HG03280 (cell line): ENCODE results near the gene AUNIP.
A peak's percentile ranks its signal among the peaks of the same experiment; 100 is the strongest.

Experiments
- ATAC-seq: cut with Tn5 transposase; IDR thresholded peaks from one replicate; pipeline ENCODE4 v1.9.1; 2021; ENCODE audit warnings: mild to moderate bottlenecking, moderate library complexity; ENCODE audit not compliant: unreplicated experiment

Gene AUNIP

GRCh38 chr1:25858906-25859789 lies at the start of gene AUNIP:
AUNIP (minus strand) TSS chr1:25859457; CDS start chr1:25859357, 100 bp downstream.
- ATAC-seq, result peak; percentile 82

DNA sequence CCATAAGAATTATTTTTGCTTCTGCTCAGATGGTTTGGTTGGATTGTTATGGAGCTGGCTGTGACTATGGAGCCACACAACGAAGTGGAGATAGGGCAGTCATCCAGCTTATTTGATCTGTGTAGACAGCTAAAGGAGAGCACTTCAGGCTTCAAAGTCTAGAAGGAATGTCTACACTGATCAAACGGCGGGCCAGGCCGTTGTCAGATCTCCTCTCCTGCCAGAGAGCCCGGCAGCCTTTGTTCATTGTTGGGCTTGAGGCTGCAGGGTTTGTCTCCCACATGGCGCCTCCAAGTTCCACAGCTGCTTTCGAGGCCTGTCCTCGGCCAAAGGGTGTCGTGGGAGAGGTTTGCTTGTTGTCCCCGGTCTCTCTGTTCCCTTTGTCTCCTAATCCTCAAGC lies 49.8 kb upstream of the AUNIP start:
- no peak for ATAC-seq

DNA sequence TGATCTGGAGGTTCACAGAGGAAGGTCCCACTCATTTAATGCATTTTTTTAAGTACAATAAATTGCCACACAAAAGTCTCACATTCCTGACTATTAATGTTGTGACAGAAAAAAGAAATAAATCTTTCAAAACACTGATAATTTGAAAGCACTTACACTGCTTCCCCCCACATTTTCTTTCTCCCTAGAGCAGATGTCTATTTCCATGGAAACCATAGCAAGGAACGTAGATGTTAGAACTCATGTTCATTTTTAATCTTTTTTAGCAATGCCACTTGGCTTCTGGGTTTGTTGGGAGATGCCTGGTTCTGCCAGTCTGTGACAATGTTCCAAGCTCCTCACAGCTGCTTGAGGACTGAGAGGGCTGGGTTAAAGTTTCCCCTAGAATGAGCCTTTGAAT lies 48.9 kb upstream of the AUNIP start:
- no peak for ATAC-seq

- ATAC-seq, result no peak
Measured at GRCh38 chr1:25907601-25908000, 48.3 kb upstream of the AUNIP start.

- ATAC-seq, result no peak
Measured at GRCh38 chr1:25906644-25907300, 47.5 kb upstream of the AUNIP start.

- ATAC-seq, result peak; percentile 64
Measured at GRCh38 chr1:25905680-25906643, 46.7 kb upstream of the AUNIP start, which contains the start of gene STMN1. STMN1 (minus strand) TSS chr1:25906419; CDS start chr1:25904676, 1,743 bp downstream.

DNA sequence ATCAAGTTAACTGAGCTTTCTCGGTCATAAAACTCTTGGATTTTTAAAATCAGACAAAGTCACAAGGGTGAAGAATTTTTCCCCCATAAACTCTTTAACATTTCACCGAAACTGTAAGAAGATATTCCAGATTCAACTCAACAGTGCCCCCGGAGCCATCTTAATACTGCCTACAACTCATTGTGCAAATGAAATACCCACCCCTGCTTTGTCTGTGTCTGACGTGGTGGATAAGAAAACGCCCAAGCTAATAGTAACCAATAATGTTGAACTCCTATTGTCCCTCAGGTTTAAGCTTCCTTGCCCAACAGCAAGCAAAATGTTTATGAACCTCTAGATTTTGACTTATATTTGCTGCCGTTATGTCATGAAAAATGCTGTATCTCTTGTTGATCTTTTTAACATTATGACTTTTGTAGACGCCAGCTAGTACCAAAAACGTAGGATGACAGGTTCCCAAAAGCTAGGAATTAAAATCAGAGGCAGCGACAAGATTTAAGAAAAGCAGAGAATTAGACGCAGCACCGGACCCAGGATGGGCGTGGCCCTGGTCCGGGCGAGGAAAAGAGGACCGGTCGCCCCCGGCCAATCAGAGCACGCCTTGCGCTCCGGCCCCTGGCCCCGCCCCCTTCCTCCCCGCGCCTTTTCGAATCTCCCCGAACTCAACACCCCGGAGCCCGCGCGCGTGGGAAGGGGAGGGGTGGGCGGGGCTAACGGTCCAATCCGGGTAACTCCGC lies 45.9 kb upstream of the AUNIP start:
- ATAC-seq, result peak; percentile 84

DNA sequence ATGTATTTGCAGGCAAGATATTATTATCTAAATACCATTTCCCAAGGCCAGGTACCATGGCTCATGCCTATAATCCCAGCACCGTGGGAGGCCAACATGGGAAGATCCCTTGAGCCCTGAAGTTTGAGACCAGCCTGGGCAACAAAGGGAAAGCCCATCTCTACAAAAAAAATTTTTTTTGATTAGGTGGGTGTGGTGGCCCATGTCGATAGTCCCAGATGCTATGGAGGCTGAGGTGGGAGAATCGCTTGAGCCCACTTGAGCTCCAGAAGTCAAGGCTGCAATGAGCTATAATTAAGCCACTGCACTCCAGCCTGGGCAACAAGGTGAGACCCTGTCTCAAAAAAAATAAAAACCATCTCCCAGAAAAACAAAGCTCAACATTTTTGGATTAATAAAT lies 44.7 kb upstream of the AUNIP start:
- ATAC-seq, result no peak

GRCh38 chr1:25902462-25902861 lies 43.2 kb upstream of the AUNIP start:
- no peak for ATAC-seq

GRCh38 chr1:25900219-25900618 lies 41.0 kb upstream of the AUNIP start:
- ATAC-seq, result no peak

GRCh38 chr1:25899792-25900191 lies 40.5 kb upstream of the AUNIP start:
- no peak for ATAC-seq

- no peak for ATAC-seq
Measured at GRCh38 chr1:25898223-25899015, 39.2 kb upstream of the AUNIP start.

DNA sequence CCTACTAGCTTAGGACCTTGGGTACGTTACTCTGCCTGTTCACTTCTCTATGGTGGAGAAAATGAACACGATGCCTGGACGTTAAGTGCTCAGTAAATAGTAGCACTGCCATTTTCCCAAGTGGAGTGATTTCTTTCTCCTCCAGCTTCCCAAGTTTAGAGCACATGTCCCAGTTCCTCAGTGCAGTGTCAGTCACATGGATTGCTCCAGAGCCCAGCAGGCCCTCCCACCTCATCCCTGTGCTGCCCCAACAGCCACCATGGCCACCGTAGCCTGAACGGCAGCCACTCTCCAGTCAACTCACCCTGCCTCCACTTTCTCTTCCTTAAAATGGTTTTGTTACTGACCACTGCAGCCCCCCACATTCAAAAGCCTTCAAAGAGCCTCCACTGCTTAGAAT lies 38.5 kb upstream of the AUNIP start:
- no peak for ATAC-seq

DNA sequence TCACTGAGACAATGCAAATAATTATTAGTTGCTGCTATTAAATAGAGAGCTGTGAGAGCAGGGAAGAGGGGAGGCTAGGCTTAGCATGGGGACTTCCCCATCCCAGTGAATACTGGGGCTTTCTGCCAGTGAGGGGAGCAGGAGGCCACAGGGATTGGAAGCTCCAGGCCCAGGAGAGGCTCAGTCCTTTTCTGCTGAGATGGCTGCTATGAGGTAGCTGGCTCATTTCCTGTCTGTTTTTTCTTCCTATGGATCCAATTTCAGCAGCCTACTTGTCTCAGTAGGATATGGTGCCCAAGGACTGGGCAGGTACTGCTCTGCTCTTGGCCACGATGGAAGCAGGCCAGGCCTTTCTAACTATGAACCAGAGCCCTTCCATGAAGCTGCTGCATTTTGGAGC lies 37.0 kb upstream of the AUNIP start:
- ATAC-seq, result no peak

GRCh38 chr1:25895365-25895990 lies 36.2 kb upstream of the AUNIP start:
- peak; percentile 84 for ATAC-seq

DNA sequence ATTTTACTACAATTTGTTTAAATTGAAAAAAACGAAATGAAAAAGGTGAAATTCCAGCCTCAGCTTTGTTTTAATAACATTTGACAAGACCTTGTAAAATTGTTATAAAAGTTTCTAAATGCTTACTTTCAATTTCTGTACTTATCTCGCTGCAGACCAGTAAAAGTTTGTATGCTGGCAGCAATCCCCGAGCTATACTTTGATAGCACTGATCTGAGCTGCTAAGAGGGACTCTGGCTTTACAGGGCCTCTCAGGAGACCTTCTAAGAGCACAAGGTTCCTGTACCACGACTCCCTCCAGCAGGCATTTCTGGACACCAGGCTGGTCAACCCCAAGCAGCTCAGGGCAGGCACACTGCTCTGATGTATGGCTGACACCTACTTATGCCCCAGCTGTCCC lies 33.9 kb upstream of the AUNIP start:
- no peak for ATAC-seq

- no peak for ATAC-seq
Measured at GRCh38 chr1:25891606-25892005, 32.3 kb upstream of the AUNIP start.

GRCh38 chr1:25890239-25891034 lies 31.2 kb upstream of the AUNIP start:
- no peak for ATAC-seq
